ENCODE measurements around the gene TNN. TPM values are rescaled to one million over a fixed set of nuclear protein-coding genes. Genes with fewer than 3 reads are reported as not detected.

Gene TNN
- total and polyA plus RNA-seq, 9 donors = 0.12 TPM; not detected in 8

- intact Hi-C loops (cut with DNase I) = no loop called here
These were observed 5.4 kb downstream of the TNN start for GRCh38 chr1:175073061-175073460.

GRCh38 chr1:175073633-175074032, 6.0 kb downstream of the TNN start:
- intact Hi-C loops (cut with DNase I) = no loop called here
- H3K36me3 ChIP-seq = no peaks in the 10 kb centered on the region
- no peak for TF ChIP-seq POLR2A (IDR thresholded peaks at IDR 0.05)
- TF ChIP-seq CTCF (IDR thresholded peaks at IDR 0.05) = no peak
- TF ChIP-seq EP300 (IDR thresholded peaks at IDR 0.05) = no peak
- WGBS, 3 donors = 64 to 70% (median 67%) methylated on average over 5 of the region's 5 CpGs
- no peaks in the 10 kb centered on the region for H3K27me3 ChIP-seq
- no peak overlapping the region for H3K4me3 ChIP-seq
- no peak overlapping the region for H3K27ac ChIP-seq
- DNase-seq = no peak
- no peaks in the 10 kb centered on the region for H3K9me3 ChIP-seq
- no peaks in the 10 kb centered on the region for H3K4me1 ChIP-seq (ENCODE audit: insufficient read depth)

More at GRCh38 chr1:175073061-175073460, 5.4 kb downstream of the TNN start:
- no peaks in the 10 kb centered on the region for H3K27me3 ChIP-seq
- H3K4me3 ChIP-seq = no peak overlapping the region
- no peaks in the 10 kb centered on the region for H3K9me3 ChIP-seq
- no peak overlapping the region for H3K27ac ChIP-seq
- H3K36me3 ChIP-seq = no peaks in the 10 kb centered on the region
- H3K4me1 ChIP-seq (ENCODE audit: insufficient read depth) = no peaks in the 10 kb centered on the region
- 46 to 59% (median 54%) methylated on average over 6 of the region's 6 CpGs for WGBS, 3 donors
- no peak for DNase-seq
- no peak for TF ChIP-seq CTCF (IDR thresholded peaks at IDR 0.05)
- TF ChIP-seq POLR2A (IDR thresholded peaks at IDR 0.05) = no peak
- TF ChIP-seq EP300 (IDR thresholded peaks at IDR 0.05) = no peak

- 78 to 84% (median 79%) methylated on average over 14 of the region's 14 CpGs for WGBS, 3 donors
- DNase-seq = no peak
- no peaks in the 10 kb centered on the region for H3K9me3 ChIP-seq
- no peaks in the 10 kb centered on the region for H3K4me1 ChIP-seq (ENCODE audit: insufficient read depth)
- H3K4me3 ChIP-seq = no peak overlapping the region
- H3K27ac ChIP-seq = no peak overlapping the region
- TF ChIP-seq EP300 (IDR thresholded peaks at IDR 0.05) = no peak
- TF ChIP-seq POLR2A (IDR thresholded peaks at IDR 0.05) = no peak
- TF ChIP-seq CTCF (IDR thresholded peaks at IDR 0.05) = no peak
- intact Hi-C loops (cut with DNase I) = no loop called here
- H3K27me3 ChIP-seq = no peaks in the 10 kb centered on the region
- H3K36me3 ChIP-seq = no peaks in the 10 kb centered on the region
These were observed 8.2 kb downstream of the TNN start for GRCh38 chr1:175075572-175076568.

GRCh38 chr1:175077356-175078030, 9.9 kb downstream of the TNN start:
- 80 to 91% (median 86%) methylated on average over 12 of the region's 12 CpGs for WGBS, 3 donors
- H3K4me1 ChIP-seq (ENCODE audit: insufficient read depth) = no peaks in the 10 kb centered on the region
- H3K4me3 ChIP-seq = no peak overlapping the region
- intact Hi-C loops (cut with DNase I) = no loop called here
- DNase-seq = no peak
- H3K36me3 ChIP-seq = no peaks in the 10 kb centered on the region
- no peak overlapping the region for H3K27ac ChIP-seq
- no peaks in the 10 kb centered on the region for H3K27me3 ChIP-seq
- TF ChIP-seq EP300 (IDR thresholded peaks at IDR 0.05) = no peak
- TF ChIP-seq CTCF (IDR thresholded peaks at IDR 0.05) = no peak
- no peak for TF ChIP-seq POLR2A (IDR thresholded peaks at IDR 0.05)
- no peaks in the 10 kb centered on the region for H3K9me3 ChIP-seq

Measured in ovary (tissue), 9 donors.